GM12892 (cell line): ENCODE measurements around the gene TMEM82.

ENCODE experiments used
- POLR2A ChIP-seq: IDR thresholded peaks from 2 replicates; pipeline ENCODE4 v1.6.1; 2011; ENCODE audit warnings: low read depth, low read length, control low read depth
- POLR2AphosphoS5 ChIP-seq: IDR thresholded peaks from 2 replicates; pipeline ENCODE4 v1.6.1; 2011; ENCODE audit warnings: low read depth, low read length, control low read depth
- TAF1 ChIP-seq: IDR thresholded peaks from 2 replicates; pipeline ENCODE4 v1.6.1; 2011; ENCODE audit warnings: low read depth, mild to moderate bottlenecking, control low read depth, low read length, borderline replicate concordance

GRCh38 chr1:15735304-15736037, 6.8 kb upstream of the TMEM82 start:
- TF ChIP-seq POLR2AphosphoS5 (no peak), POLR2A (no peak), TAF1 (no peak)
